Suprapubic skin (tissue), 4 donors: ENCODE results near the gene CAPN5.

Experiments
- POLR2A ChIP-seq, 2 donors: fragments of 450-650 bp; IDR thresholded peaks; one replicate each; pipeline ENCODE4 v1.6.1; 2017; ENCODE audit warnings: antibody characterized with exemption in 2 of 2, mild to moderate bottlenecking in 2 of 2, moderate library complexity in 2 of 2
- POLR2AphosphoS5 ChIP-seq, 3 donors: sonication (generic); formaldehyde crosslinking; IDR thresholded peaks; one replicate each; pipeline ENCODE4 v1.6.1; 2017; ENCODE audit warnings: antibody characterized with exemption in 3 of 3
- TF ChIP-seq, protein P1 (sequence below), 2 donors: fragments of 200-600 bp in 1 of 2; fragments of 450-650 bp in 1 of 2; sonication (generic) in 1 of 2; IDR thresholded peaks; one replicate each; pipeline ENCODE4 v1.5.1; 2016 to 2019; ENCODE audit warnings: antibody characterized with exemption in 2 of 2, mild to moderate bottlenecking in 1 of 2, moderate library complexity in 1 of 2

DNA sequence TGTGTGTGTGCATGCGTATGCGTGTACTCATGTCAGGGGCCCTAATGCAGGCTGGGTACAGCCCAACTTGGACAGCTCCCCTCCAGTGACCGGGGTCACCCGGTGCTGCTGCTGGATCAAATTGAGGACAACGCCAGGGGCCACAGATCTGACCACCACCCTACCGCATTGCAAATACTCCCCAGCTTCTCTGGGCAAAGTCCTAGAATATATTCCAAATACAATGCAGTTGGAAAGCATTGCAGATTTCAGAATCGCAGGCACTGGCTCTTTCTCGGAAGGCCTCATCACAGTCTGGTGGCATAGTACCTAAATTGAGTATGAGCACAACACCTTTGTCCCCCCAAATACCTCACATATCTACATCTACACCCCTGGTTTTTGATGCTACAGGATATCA is 104.5 kb downstream of the CAPN5 start:
- TF ChIP-seq POLR2AphosphoS5 (IDR thresholded peaks at IDR 0.05) (no peak), POLR2A (IDR thresholded peaks at IDR 0.05) (no peak)
- TF ChIP-seq, protein P1, sequence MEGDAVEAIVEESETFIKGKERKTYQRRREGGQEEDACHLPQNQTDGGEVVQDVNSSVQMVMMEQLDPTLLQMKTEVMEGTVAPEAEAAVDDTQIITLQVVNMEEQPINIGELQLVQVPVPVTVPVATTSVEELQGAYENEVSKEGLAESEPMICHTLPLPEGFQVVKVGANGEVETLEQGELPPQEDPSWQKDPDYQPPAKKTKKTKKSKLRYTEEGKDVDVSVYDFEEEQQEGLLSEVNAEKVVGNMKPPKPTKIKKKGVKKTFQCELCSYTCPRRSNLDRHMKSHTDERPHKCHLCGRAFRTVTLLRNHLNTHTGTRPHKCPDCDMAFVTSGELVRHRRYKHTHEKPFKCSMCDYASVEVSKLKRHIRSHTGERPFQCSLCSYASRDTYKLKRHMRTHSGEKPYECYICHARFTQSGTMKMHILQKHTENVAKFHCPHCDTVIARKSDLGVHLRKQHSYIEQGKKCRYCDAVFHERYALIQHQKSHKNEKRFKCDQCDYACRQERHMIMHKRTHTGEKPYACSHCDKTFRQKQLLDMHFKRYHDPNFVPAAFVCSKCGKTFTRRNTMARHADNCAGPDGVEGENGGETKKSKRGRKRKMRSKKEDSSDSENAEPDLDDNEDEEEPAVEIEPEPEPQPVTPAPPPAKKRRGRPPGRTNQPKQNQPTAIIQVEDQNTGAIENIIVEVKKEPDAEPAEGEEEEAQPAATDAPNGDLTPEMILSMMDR (IDR thresholded peaks at IDR 0.05), result no peak
